HepG2 (cell line): ENCODE measurements around the gene HSPA1B. TPM values are rescaled to one million over a fixed set of nuclear protein-coding genes. Genes with fewer than 3 reads are reported as not detected.

Experiments
- CAMTA2 ChIP-seq: sonication (generic); formaldehyde crosslinking; IDR thresholded peaks from 2 replicates; pipeline ENCODE4 v1.4.0; 2020; ENCODE audit warnings: mild to moderate bottlenecking, missing genetic modification reagents, borderline replicate concordance
- CBX5 ChIP-seq: sonication (generic); formaldehyde crosslinking; IDR thresholded peaks from 2 replicates; pipeline ENCODE4 v1.4.0; 2020; ENCODE audit warnings: missing genetic modification reagents, borderline replicate concordance
- CEBPB ChIP-seq: IDR thresholded peaks from 2 replicates; pipeline ENCODE4 v1.6.1; 2011; ENCODE audit warnings: low read depth, low read length, improper control_type of control experiment, borderline replicate concordance
- ELF3 ChIP-seq: IDR thresholded peaks from 2 replicates; pipeline ENCODE4 v1.6.1; 2016; ENCODE audit warnings: missing genetic modification reagents, missing compliant biosample characterization
- FOXM1 ChIP-seq: sonication (generic); formaldehyde crosslinking; IDR thresholded peaks from 2 replicates; pipeline ENCODE4 v1.5.0; 2020; ENCODE audit warnings: missing genetic modification reagents
- HCFC1 ChIP-seq: fragments of 150-350 bp; IDR thresholded peaks from 2 replicates; pipeline ENCODE4 v1.6.1; 2014; ENCODE audit warnings: low read depth, low read length
- KDM4B ChIP-seq: sonication (generic); formaldehyde crosslinking; IDR thresholded peaks from 2 replicates; pipeline ENCODE4 v1.4.0; 2020; ENCODE audit warnings: missing genetic modification reagents
- KLF16 ChIP-seq, 2 experiments: sonication (generic) in 1 of 2; formaldehyde crosslinking in 1 of 2; IDR thresholded peaks; 2 replicates each; pipeline versions ENCODE4 v1.6.1 to v1.8.0; 2016 to 2023; ENCODE audit warnings: missing genetic modification reagents in 2 of 2, missing compliant biosample characterization in 1 of 2
- MAZ ChIP-seq, 2 experiments: sonication (generic) in 1 of 2; formaldehyde crosslinking in 1 of 2; IDR thresholded peaks; 2 replicates each; pipeline versions ENCODE4 v1.5.0 to v1.6.1; 2012 to 2020; ENCODE audit warnings: low read depth in 2 of 2, mild to moderate bottlenecking in 2 of 2, borderline replicate concordance in 1 of 2, improper control_type of control experiment in 1 of 2, low read length in 1 of 2, missing genetic modification reagents in 1 of 2, moderate library complexity in 1 of 2
- MED13 ChIP-seq: sonication (generic); formaldehyde crosslinking; IDR thresholded peaks from 2 replicates; pipeline ENCODE4 v1.5.0; 2020; ENCODE audit warnings: missing genetic modification reagents
- MIXL1 ChIP-seq: IDR thresholded peaks from 2 replicates; pipeline ENCODE4 v1.6.1; 2016
- NCOA5 ChIP-seq: sonication (generic); formaldehyde crosslinking; IDR thresholded peaks from 2 replicates; pipeline ENCODE4 v1.4.0; 2020; ENCODE audit warnings: missing genetic modification reagents
- NFKBIZ ChIP-seq: IDR thresholded peaks from 2 replicates; pipeline ENCODE4 v1.6.1; 2018; ENCODE audit warnings: missing genetic modification reagents, missing compliant biosample characterization
- RFX3 ChIP-seq: IDR thresholded peaks from 2 replicates; pipeline ENCODE4 v1.6.1; 2016; ENCODE audit warnings: missing biosample characterization, missing genetic modification reagents
- RFXAP ChIP-seq: sonication (generic); formaldehyde crosslinking; IDR thresholded peaks from 2 replicates; pipeline ENCODE4 v1.4.0; 2020; ENCODE audit warnings: missing genetic modification reagents, borderline replicate concordance
- ZHX1 ChIP-seq: sonication (generic); formaldehyde crosslinking; IDR thresholded peaks from 2 replicates; pipeline ENCODE4 v1.8.1; 2022; ENCODE audit warnings: low read depth, mild to moderate bottlenecking, missing genetic modification reagents
- ZIK1 ChIP-seq: sonication (generic); formaldehyde crosslinking; IDR thresholded peaks from 2 replicates; pipeline ENCODE4 v1.5.0; 2020; ENCODE audit warnings: mild to moderate bottlenecking, low read depth, missing genetic modification reagents, borderline replicate concordance
- ZKSCAN8 ChIP-seq: IDR thresholded peaks from 2 replicates; pipeline ENCODE4 v1.6.1; 2016; ENCODE audit warnings: borderline replicate concordance, missing genetic modification reagents, missing compliant biosample characterization
- ZNF17 ChIP-seq: sonication (generic); formaldehyde crosslinking; IDR thresholded peaks from 2 replicates; pipeline ENCODE4 v1.5.0; 2020; ENCODE audit warnings: mild to moderate bottlenecking, missing genetic modification reagents
- ZNF274 ChIP-seq: sonication (generic); formaldehyde crosslinking; IDR thresholded peaks from 2 replicates; pipeline ENCODE4 v1.5.1; 2020; ENCODE audit warnings: mild to moderate bottlenecking, missing genetic modification reagents
- ZNF335 ChIP-seq: sonication (generic); formaldehyde crosslinking; IDR thresholded peaks from 2 replicates; pipeline ENCODE4 v1.4.0; 2020; ENCODE audit warnings: missing genetic modification reagents
- ZNF552 ChIP-seq: sonication (generic); formaldehyde crosslinking; IDR thresholded peaks from 2 replicates; pipeline ENCODE4 v1.9.0; 2022; ENCODE audit warnings: missing genetic modification reagents, mild to moderate bottlenecking, borderline replicate concordance
- ZNF556 ChIP-seq: sonication (generic); formaldehyde crosslinking; IDR thresholded peaks from 2 replicates; pipeline ENCODE4 v1.4.0; 2020; ENCODE audit warnings: mild to moderate bottlenecking, missing genetic modification reagents, borderline replicate concordance
- ZNF619 ChIP-seq: sonication (generic); formaldehyde crosslinking; IDR thresholded peaks from 2 replicates; pipeline ENCODE4 v1.4.0; 2020; ENCODE audit warnings: mild to moderate bottlenecking, missing genetic modification reagents
- ZNF724P ChIP-seq: sonication (generic); formaldehyde crosslinking; IDR thresholded peaks from 2 replicates; pipeline ENCODE4 v1.8.0; 2022; ENCODE audit warnings: missing genetic modification reagents, borderline replicate concordance
- ZNF790 ChIP-seq: sonication (generic); formaldehyde crosslinking; IDR thresholded peaks from 2 replicates; pipeline ENCODE4 v1.8.0; 2022; ENCODE audit warnings: missing genetic modification reagents, mild to moderate bottlenecking, borderline replicate concordance
- ZSCAN21 ChIP-seq: sonication (generic); formaldehyde crosslinking; IDR thresholded peaks from 2 replicates; pipeline ENCODE4 v1.8.0; 2022; ENCODE audit warnings: mild to moderate bottlenecking, missing genetic modification reagents, moderate library complexity, borderline replicate concordance
- ZSCAN29 ChIP-seq: sonication (generic); formaldehyde crosslinking; conservative IDR thresholded peaks from 2 replicates; pipeline ENCODE4 v1.4.0; 2020; ENCODE audit warnings: mild to moderate bottlenecking, missing genetic modification reagents
- polyA plus RNA-seq, 8 experiments: library from polyadenylated mRNA; depleted of rRNA in 3 of 8; stranded (reverse) in 7 of 8; unstranded in 1 of 8; fragments of >200 nt; fragmentation: Illumina TruSeq in 4 of 8; extraction: Trizol in 4 of 8; gene quantifications; 2 replicates each; pipeline versions ENCODE4 v1.2.1 to v1.2.3, GENCODE V29; 2011 to 2016; ENCODE audit warnings: low read depth in 4 of 8, missing spikeins in 1 of 8, mixed read lengths in 1 of 8; ENCODE audit not compliant: insufficient read depth in 1 of 8
- total RNA-seq, 5 experiments: library from RNA; depleted of rRNA; stranded (reverse); fragments of >200 nt; fragmentation: Illumina TruSeq; extraction: Trizol; gene quantifications; 2 replicates each; pipeline ENCODE4 v1.2.3, GENCODE V29; 2016; ENCODE audit warnings: low read depth in 1 of 5

The HSPA1B gene
- total and polyA plus RNA-seq, 2 of the 13 experiments (the other 11 are each of a cell fraction or from before 2014, with no cell fraction given): 26.0 to 186 TPM

DNA sequence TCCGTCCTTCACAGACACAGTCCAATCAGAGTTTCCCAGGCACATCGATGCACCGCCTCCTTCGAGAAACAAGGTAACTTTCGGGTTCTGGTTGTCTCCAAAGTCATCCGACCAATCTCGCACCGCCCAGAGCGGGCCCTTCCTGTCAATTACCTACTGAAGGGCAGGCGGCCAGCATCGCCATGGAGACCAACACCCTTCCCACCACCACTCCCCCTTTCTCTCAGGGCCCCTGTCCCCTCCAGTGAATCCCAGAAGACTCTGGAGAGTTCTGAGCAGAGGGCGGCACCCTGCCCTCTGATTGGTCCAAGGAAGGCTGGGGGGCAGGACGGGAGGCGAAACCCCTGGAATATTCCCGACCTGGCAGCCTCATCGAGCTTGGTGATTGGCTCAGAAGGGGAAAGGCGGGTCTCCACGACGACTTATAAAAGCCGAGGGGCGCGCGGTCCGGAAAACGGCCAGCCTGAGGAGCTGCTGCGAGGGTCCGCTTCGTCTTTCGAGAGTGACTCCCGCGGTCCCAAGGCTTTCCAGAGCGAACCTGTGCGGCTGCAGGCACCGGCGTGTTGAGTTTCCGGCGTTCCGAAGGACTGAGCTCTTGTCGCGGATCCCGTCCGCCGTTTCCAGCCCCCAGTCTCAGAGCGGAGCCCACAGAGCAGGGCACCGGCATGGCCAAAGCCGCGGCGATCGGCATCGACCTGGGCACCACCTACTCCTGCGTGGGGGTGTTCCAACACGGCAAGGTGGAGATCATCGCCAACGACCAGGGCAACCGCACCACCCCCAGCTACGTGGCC is at the start of gene HSPA1B (continued):
- TF ChIP-seq NCOA5 (CRISPR knock-in tag) (0 out of 2 replicates have a peak, but pooled peaks have one; percentile 47), ZNF790 (CRISPR knock-in tag) (peak; percentile 71; the same call in 1 of the 2 replicates), RFXAP (CRISPR knock-in tag) (no peak), RFX3 (CRISPR knock-in tag) (peak; percentile 87), ZNF619 (CRISPR knock-in tag) (peak; percentile 54; the same call in 1 of the 2 replicates), KLF16 (CRISPR knock-in tag; IDR thresholded peaks at IDR 0.05) (peak in 1 of 2 experiments; percentile 96; a peak in 2 of 4 replicates), ZNF724P (CRISPR knock-in tag) (peak; percentile 86; the same call in 1 of the 2 replicates), ZNF556 (CRISPR knock-in tag) (peak; percentile 32; the same call in 1 of the 2 replicates), FOXM1 (CRISPR knock-in tag) (no peak), CAMTA2 (no peak), ZNF552 (peak; percentile 73; the same call in 1 of the 2 replicates), KDM4B (0 out of 2 replicates have a peak, but pooled peaks have one; percentile 43), ZNF335 (CRISPR knock-in tag) (peak; percentile 97), ZNF274 (CRISPR knock-in tag) (no peak; the same call in 1 of the 2 replicates), NFKBIZ (peak; percentile 65; the same call in 1 of the 2 replicates), ZSCAN21 (CRISPR knock-in tag) (peak; percentile 85; the same call in 1 of the 2 replicates), CEBPB (no peak), MIXL1 (CRISPR knock-in tag) (no peak; the same call in 1 of the 2 replicates), ZSCAN29 (CRISPR knock-in tag) (no peak), ZIK1 (CRISPR knock-in tag) (peak; percentile 95), ZHX1 (CRISPR knock-in tag) (0 out of 2 replicates have a peak, but pooled peaks have one; percentile 65), CBX5 (CRISPR knock-in tag) (no peak; the same call in 1 of the 2 replicates), HCFC1 (0 out of 2 replicates have a peak, but pooled peaks have one; percentile 36), MAZ (IDR thresholded peaks at IDR 0.05; ENCODE audit: borderline replicate concordance, low read depth, low read length) (peak; percentile 67; the same call in 1 of the 2 replicates), MAZ (CRISPR knock-in tag; IDR thresholded peaks at IDR 0.05; ENCODE audit: low read depth) (peak; percentile 74), ZKSCAN8 (no peak; the same call in 1 of the 2 replicates), ZNF17 (CRISPR knock-in tag) (no peak), ELF3 (CRISPR knock-in tag) (peak; percentile 57), MED13 (CRISPR knock-in tag) (peak; percentile 81; the same call in 1 of the 2 replicates)
